ENCODE results near the gene CYP2B6.

Gene CYP2B6

DNA sequence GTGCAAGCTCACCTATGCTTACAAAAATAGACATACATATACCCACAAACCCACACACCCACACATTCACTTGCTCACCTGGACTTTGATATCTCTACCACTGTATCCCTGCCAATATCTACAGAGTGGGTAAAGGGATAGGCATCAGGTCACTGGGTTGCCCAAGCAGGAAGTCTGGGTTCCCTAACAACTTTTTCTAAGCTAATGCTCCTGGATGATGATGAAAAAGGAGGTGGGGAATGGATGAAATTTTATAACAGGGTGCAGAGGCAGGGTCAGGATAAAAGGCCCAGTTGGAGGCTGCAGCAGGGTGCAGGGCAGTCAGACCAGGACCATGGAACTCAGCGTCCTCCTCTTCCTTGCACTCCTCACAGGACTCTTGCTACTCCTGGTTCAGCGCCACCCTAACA lies at the start of gene CYP2B6:
TSS of gene CYP2B6 (plus strand) at position 311 of the 410 bp plus-strand sequence. CDS start at position 335, 24 bp downstream.
- no peak for DNase-seq (ENCODE audit: low read depth)
- no peak within 1 kb of the TSS for H3K4me3 ChIP-seq (replicated peaks; ENCODE audit: low read depth, low read length)
- TF ChIP-seq, protein P1, sequence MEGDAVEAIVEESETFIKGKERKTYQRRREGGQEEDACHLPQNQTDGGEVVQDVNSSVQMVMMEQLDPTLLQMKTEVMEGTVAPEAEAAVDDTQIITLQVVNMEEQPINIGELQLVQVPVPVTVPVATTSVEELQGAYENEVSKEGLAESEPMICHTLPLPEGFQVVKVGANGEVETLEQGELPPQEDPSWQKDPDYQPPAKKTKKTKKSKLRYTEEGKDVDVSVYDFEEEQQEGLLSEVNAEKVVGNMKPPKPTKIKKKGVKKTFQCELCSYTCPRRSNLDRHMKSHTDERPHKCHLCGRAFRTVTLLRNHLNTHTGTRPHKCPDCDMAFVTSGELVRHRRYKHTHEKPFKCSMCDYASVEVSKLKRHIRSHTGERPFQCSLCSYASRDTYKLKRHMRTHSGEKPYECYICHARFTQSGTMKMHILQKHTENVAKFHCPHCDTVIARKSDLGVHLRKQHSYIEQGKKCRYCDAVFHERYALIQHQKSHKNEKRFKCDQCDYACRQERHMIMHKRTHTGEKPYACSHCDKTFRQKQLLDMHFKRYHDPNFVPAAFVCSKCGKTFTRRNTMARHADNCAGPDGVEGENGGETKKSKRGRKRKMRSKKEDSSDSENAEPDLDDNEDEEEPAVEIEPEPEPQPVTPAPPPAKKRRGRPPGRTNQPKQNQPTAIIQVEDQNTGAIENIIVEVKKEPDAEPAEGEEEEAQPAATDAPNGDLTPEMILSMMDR (IDR thresholded peaks at IDR 0.05; ENCODE audit: low read length, missing control alignments): no peak

DNA sequence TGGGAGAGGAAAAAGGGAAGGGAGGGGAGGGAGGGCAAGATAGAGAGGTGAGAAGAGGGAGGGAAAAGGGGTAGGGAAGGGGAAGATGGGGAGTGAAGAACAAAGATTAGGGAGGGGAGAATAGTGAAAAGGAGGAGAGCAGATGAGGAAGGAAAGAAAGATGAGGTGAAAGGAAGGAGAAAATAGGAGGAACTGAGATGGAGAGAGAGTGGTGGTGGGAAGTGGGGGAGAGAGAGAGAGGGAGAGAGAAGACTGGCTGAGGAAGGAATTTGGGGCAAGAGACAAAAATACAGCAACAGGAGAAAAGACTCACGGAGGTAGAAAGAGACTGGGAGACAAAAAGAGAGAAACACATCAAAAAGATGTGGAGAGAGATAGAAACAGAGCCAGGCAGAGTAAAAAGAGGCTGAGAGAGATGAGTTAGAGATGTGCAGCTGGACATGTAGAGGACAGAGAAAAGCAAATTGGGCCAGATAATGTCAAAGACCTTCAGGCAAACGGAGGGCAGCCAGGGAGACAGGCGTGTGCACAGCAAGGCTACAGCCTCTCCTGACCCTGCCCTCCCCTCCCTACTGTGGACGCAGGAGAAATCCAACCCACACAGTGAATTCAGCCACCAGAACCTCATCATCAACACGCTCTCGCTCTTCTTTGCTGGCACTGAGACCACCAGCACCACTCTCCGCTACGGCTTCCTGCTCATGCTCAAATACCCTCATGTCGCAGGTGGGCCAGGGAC lies 49.4 kb upstream of the CYP2B6 start:
- H3K4me3 ChIP-seq (replicated peaks; ENCODE audit: low read depth, low read length): no peak overlapping the region
- DNase-seq (ENCODE audit: low read depth): no peak
- TF ChIP-seq, protein P1 (IDR thresholded peaks at IDR 0.05; ENCODE audit: low read length, missing control alignments): no peak

DNA sequence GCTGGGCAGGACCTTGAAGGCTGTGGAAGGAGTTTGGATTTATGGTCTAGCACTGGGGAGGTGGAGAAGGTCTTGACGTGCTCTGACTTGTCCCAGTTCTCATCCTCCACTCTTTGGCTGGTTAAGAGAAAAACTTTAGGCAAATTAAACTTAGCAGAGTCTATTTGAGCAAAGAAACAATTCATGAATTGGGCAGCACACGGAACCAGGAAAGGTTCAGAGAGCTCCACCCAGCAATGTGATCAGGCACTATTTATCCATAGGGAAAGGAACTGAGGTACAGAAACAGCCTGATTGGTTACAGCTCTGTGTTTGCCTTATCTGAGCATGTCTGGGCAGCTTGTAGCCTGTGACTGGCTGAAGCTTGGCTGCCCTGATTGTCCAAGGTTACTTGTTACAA lies 45.4 kb upstream of the CYP2B6 start:
- DNase-seq (ENCODE audit: low read depth): no peak
- TF ChIP-seq, protein P1 (IDR thresholded peaks at IDR 0.05; ENCODE audit: low read length, missing control alignments): no peak
- no peak overlapping the region for H3K4me3 ChIP-seq (replicated peaks; ENCODE audit: low read depth, low read length)

DNA sequence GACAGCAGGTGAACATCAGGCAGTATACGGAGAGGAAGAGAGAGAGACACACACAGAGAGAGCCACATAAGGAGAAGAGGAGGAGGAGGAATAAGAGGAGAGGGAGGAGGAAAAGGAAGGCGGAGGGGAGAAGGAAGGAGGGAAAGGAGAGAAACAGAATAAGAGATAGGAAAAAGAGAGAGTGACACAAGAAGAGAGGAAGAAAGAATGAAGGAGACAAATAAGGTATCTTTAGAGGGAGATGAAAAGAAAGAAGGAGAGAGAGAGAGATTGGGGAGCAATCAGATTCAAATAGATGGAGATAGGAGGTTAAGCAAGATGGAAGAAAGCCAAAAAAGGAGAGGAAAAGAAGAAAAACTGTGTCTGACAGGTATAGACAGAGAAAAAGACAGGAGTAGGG lies 44.0 kb upstream of the CYP2B6 start:
- DNase-seq (ENCODE audit: low read depth): no peak
- H3K4me3 ChIP-seq (replicated peaks; ENCODE audit: low read depth, low read length): no peak overlapping the region
- TF ChIP-seq, protein P1 (IDR thresholded peaks at IDR 0.05; ENCODE audit: low read length, missing control alignments): no peak

DNA sequence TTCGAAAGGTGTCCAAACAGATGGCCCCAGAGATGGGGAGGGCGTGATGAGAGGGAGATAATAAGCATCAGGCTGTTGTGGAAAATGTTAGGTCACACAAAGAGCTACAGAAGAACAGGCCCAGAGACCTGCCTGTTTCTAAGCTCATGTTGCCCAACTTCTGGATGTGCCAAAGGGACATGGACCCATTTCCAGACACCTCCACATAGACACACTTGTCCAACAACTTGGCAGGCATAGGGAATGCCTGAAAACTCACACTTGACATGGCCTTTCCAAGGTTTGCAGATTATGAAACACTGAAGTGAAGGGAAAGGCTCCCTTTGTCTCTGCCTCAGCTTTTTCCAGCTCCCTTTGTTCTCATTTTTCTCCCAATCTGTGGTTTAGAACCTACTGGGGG lies 43.5 kb upstream of the CYP2B6 start:
- TF ChIP-seq, protein P1 (IDR thresholded peaks at IDR 0.05; ENCODE audit: low read length, missing control alignments): no peak
- no peak for DNase-seq (ENCODE audit: low read depth)
- H3K4me3 ChIP-seq (replicated peaks; ENCODE audit: low read depth, low read length): no peak overlapping the region

DNA sequence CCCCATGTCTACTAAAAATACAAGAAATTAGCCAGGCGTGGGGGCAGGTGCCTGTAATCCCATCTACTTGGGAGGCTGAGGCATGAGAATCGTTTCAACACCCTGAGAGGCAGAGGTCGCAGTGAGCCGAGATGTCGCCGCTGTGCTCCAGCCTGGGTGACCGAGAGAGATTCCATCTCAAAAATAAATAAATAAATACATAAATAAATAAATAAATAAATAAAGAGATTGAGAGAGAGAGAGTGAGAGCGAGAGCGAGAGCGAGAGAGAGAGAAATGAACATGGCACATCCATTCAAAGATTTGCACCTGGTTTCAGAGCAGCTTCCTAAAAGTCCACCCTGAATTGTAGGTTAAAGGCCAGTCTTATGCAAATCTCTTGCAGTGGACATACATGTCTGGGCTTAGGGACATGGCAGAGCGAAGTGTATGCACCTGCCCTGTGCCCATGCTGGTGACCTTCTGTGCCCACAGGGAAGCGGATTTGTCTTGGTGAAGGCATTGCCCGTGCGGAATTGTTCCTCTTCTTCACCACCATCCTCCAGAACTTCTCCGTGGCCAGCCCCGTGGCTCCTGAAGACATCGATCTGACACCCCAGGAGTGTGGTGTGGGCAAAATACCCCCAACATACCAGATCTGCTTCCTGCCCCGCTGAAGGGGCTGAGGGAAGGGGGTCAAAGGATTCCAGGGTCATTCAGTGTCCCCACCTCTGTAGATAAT lies 42.3 kb upstream of the CYP2B6 start:
- no peak overlapping the region for H3K4me3 ChIP-seq (replicated peaks; ENCODE audit: low read depth, low read length)
- TF ChIP-seq, protein P1 (IDR thresholded peaks at IDR 0.05; ENCODE audit: low read length, missing control alignments): no peak
- no peak for DNase-seq (ENCODE audit: low read depth)
